IPS DF 6.9 (cell line): ENCODE results near the gene PDIA2.

ENCODE experiments used
- DNase-seq: peaks from one replicate; pipeline ENCODE4 v3.0.0-alpha.2; 2013; ENCODE audit warnings: low read depth, low spot score
- H3K27ac ChIP-seq: one replicate; pipeline ENCODE4 v1.5.1; 2013; ENCODE audit warnings: low read length, control low read depth
- H3K27me3 ChIP-seq: 2 replicates; pipeline ENCODE4 v1.6.1; 2013; ENCODE audit warnings: mild to moderate bottlenecking, low read length; ENCODE audit not compliant: control insufficient read depth, insufficient read depth
- H3K36me3 ChIP-seq: 2 replicates; pipeline ENCODE4 v1.6.1; 2013; ENCODE audit warnings: low read length; ENCODE audit not compliant: control insufficient read depth, insufficient read depth
- H3K4me1 ChIP-seq: 2 replicates; pipeline ENCODE4 v1.6.1; 2013; ENCODE audit warnings: low read length; ENCODE audit not compliant: control insufficient read depth, insufficient read depth
- H3K4me3 ChIP-seq: 2 replicates; pipeline ENCODE4 v1.5.1; 2013; ENCODE audit warnings: mild to moderate bottlenecking, low read length
- H3K9me3 ChIP-seq: 2 replicates; pipeline ENCODE4 v1.6.1; 2013; ENCODE audit warnings: low read length, inconsistent platforms; ENCODE audit not compliant: control insufficient read depth, insufficient read depth
- WGBS: extraction: QIAGEN DNeasy Blood & Tissue Kit; methylation state at CpG from one replicate; pipeline ENCODE4 v1.1.7; 2013; ENCODE audit warnings: mixed read lengths, missing lambda C conversion rate; ENCODE audit not compliant: insufficient read length, insufficient coverage; 5-methylcytosine and 5-hydroxymethylcytosine counted together

PDIA2 gene

GRCh38 chr16:314795-315299 is 31.9 kb downstream of the PDIA2 start:
- no peak for DNase-seq
- no CpG with 5 or more reads among the region's 14 CpGs for WGBS
- Histone ChIP-seq H3K4me3 (no peak overlapping the region), H3K36me3 (peaks cover 7% of the 10 kb centered on the region), H3K27ac (no peak overlapping the region), H3K27me3 (no peaks in the 10 kb centered on the region), H3K9me3 (no peaks in the 10 kb centered on the region), H3K4me1 (peaks cover 3% of the 10 kb centered on the region; the same call in 1 of the 2 replicates)

- Histone ChIP-seq H3K4me1 (peaks cover 3% of the 10 kb centered on the region; the same call in 1 of the 2 replicates), H3K36me3 (peaks cover 7% of the 10 kb centered on the region), H3K27me3 (no peaks in the 10 kb centered on the region), H3K9me3 (no peaks in the 10 kb centered on the region), H3K4me3 (no peak overlapping the region), H3K27ac (no peak overlapping the region)
- DNase-seq = no peak
- no CpG with 5 or more reads among the region's 19 CpGs for whole genome bisulfite sequencing
Measured at GRCh38 chr16:316741-317464, 33.9 kb downstream of the PDIA2 start.

GRCh38 chr16:317583-317982 is 34.6 kb downstream of the PDIA2 start:
- Histone ChIP-seq H3K4me3 (no peak overlapping the region), H3K27ac (no peak overlapping the region), H3K9me3 (no peaks in the 10 kb centered on the region), H3K27me3 (no peaks in the 10 kb centered on the region), H3K36me3 (peaks cover 7% of the 10 kb centered on the region), H3K4me1 (peaks cover 3% of the 10 kb centered on the region; the same call in 1 of the 2 replicates)
- no CpG with 5 or more reads among the region's 5 CpGs for WGBS
- DNase-seq = no peak

GRCh38 chr16:318628-319027 is 35.7 kb downstream of the PDIA2 start:
- Histone ChIP-seq H3K27me3 (no peaks in the 10 kb centered on the region), H3K9me3 (no peaks in the 10 kb centered on the region), H3K27ac (no peak overlapping the region), H3K4me3 (no peak overlapping the region), H3K4me1 (peaks cover 3% of the 10 kb centered on the region; the same call in 1 of the 2 replicates), H3K36me3 (peaks cover 7% of the 10 kb centered on the region)
- no CpG with 5 or more reads among the region's 22 CpGs for WGBS
- DNase-seq = peak; percentile 29

- Histone ChIP-seq H3K4me1 (peaks cover 3% of the 10 kb centered on the region; the same call in 1 of the 2 replicates), H3K9me3 (no peaks in the 10 kb centered on the region), H3K4me3 (no peak overlapping the region), H3K27me3 (no peaks in the 10 kb centered on the region), H3K27ac (no peak overlapping the region), H3K36me3 (no peaks in the 10 kb centered on the region; the same call in 1 of the 2 replicates)
- no peak for DNase-seq
- WGBS = no CpG with 5 or more reads among the region's 5 CpGs
Measured at GRCh38 chr16:320206-320605, 37.2 kb downstream of the PDIA2 start.

- DNase-seq = no peak
- Histone ChIP-seq H3K27ac (no peak overlapping the region), H3K9me3 (no peaks in the 10 kb centered on the region), H3K4me1 (peaks cover 3% of the 10 kb centered on the region; the same call in 1 of the 2 replicates), H3K27me3 (no peaks in the 10 kb centered on the region), H3K4me3 (no peak overlapping the region), H3K36me3 (no peaks in the 10 kb centered on the region; the same call in 1 of the 2 replicates)
- WGBS = no CpG with 5 or more reads among the region's 9 CpGs
Measured at GRCh38 chr16:321532-321931, 38.6 kb downstream of the PDIA2 start.

GRCh38 chr16:322476-323143 is 39.6 kb downstream of the PDIA2 start:
- WGBS = no CpG with 5 or more reads among the region's 13 CpGs
- Histone ChIP-seq H3K4me1 (peaks cover 2% of the 10 kb centered on the region; the same call in 1 of the 2 replicates), H3K9me3 (no peaks in the 10 kb centered on the region), H3K4me3 (no peak overlapping the region), H3K27me3 (no peaks in the 10 kb centered on the region), H3K36me3 (no peaks in the 10 kb centered on the region), H3K27ac (no peak overlapping the region)
- no peak for DNase-seq

GRCh38 chr16:324201-324450 is 41.2 kb downstream of the PDIA2 start:
- no peaks in the 10 kb centered on the region for H3K36me3 ChIP-seq
- no CpG with 5 or more reads among the region's 17 CpGs for WGBS
- no peaks in the 10 kb centered on the region for H3K27me3 ChIP-seq
- no peak overlapping the region for H3K4me3 ChIP-seq
- no peak overlapping the region for H3K27ac ChIP-seq
- no peaks in the 10 kb centered on the region for H3K4me1 ChIP-seq
- no peak for DNase-seq
- H3K9me3 ChIP-seq = no peaks in the 10 kb centered on the region

- Histone ChIP-seq H3K27ac (no peak overlapping the region), H3K36me3 (no peaks in the 10 kb centered on the region)
- WGBS = no CpG with 5 or more reads among the region's 55 CpGs
Measured at GRCh38 chr16:324451-325334, 41.7 kb downstream of the PDIA2 start.

More at GRCh38 chr16:324451-325334, 41.7 kb downstream of the PDIA2 start:
- DNase-seq = no peak
- Histone ChIP-seq H3K27me3 (no peaks in the 10 kb centered on the region), H3K4me3 (no peak overlapping the region), H3K4me1 (no peaks in the 10 kb centered on the region), H3K9me3 (no peaks in the 10 kb centered on the region)
